ENCODE data around the gene NBPF1.
"Not testable (repeated sequence)": the region's sequence is repeated elsewhere in the genome, so short reads cannot be mapped to it uniquely, and the experiment has no call there.

NBPF1 gene

GRCh38 chr1:16613185-16614147 is at the start of gene NBPF1:
NBPF1 (minus strand) TSS chr1:16613564.
- DNase-seq: peak; percentile 83

- DNase-seq: not testable (repeated sequence)
These were observed 44.9 kb upstream of the NBPF1 start for GRCh38 chr1:16658234-16658633.

GRCh38 chr1:16656981-16657683 is 43.8 kb upstream of the NBPF1 start:
- DNase-seq: not testable (repeated sequence)

- not testable (repeated sequence) for DNase-seq
These were observed 43.2 kb upstream of the NBPF1 start for GRCh38 chr1:16656574-16656973.

GRCh38 chr1:16651560-16651959 is 38.2 kb upstream of the NBPF1 start:
- DNase-seq: not testable (repeated sequence)

GRCh38 chr1:16649960-16650359 is 36.6 kb upstream of the NBPF1 start:
- not testable (repeated sequence) for DNase-seq

GRCh38 chr1:16649390-16649789 is 36.0 kb upstream of the NBPF1 start:
- not testable (repeated sequence) for DNase-seq

GRCh38 chr1:16648756-16649155 is 35.4 kb upstream of the NBPF1 start:
- DNase-seq: not testable (repeated sequence)

- not testable (repeated sequence) for DNase-seq
These were observed 34.9 kb upstream of the NBPF1 start for GRCh38 chr1:16648250-16648649.

- not testable (repeated sequence) for DNase-seq
These were observed 34.1 kb upstream of the NBPF1 start for GRCh38 chr1:16647179-16648176.

- DNase-seq: not testable (repeated sequence)
These were observed 33.4 kb upstream of the NBPF1 start for GRCh38 chr1:16646716-16647115.

GRCh38 chr1:16646061-16646664 is 32.8 kb upstream of the NBPF1 start:
- DNase-seq: not testable (repeated sequence)

GRCh38 chr1:16645271-16646060 is 32.1 kb upstream of the NBPF1 start:
- not testable (repeated sequence) for DNase-seq

- peak; percentile 97 for DNase-seq
These were observed 31.3 kb upstream of the NBPF1 start for GRCh38 chr1:16644482-16645270.

- no peak for DNase-seq
These were observed 30.8 kb upstream of the NBPF1 start for GRCh38 chr1:16644193-16644481.

- DNase-seq: not testable (repeated sequence)
These were observed 30.3 kb upstream of the NBPF1 start for GRCh38 chr1:16643476-16644192.

GRCh38 chr1:16643001-16643411 is 29.6 kb upstream of the NBPF1 start:
- not testable (repeated sequence) for DNase-seq

- not testable (repeated sequence) for DNase-seq
These were observed 28.9 kb upstream of the NBPF1 start for GRCh38 chr1:16642025-16642966.
